Measurements from ENCODE around the gene AHRR. TPM values are rescaled to one million over a fixed set of nuclear protein-coding genes. Genes with fewer than 3 reads are reported as not detected.

The AHRR gene
- total and polyA plus RNA-seq, 8 donors, result 0.63 to 47.8 (median 1.1) TPM; not detected in 1

DNA sequence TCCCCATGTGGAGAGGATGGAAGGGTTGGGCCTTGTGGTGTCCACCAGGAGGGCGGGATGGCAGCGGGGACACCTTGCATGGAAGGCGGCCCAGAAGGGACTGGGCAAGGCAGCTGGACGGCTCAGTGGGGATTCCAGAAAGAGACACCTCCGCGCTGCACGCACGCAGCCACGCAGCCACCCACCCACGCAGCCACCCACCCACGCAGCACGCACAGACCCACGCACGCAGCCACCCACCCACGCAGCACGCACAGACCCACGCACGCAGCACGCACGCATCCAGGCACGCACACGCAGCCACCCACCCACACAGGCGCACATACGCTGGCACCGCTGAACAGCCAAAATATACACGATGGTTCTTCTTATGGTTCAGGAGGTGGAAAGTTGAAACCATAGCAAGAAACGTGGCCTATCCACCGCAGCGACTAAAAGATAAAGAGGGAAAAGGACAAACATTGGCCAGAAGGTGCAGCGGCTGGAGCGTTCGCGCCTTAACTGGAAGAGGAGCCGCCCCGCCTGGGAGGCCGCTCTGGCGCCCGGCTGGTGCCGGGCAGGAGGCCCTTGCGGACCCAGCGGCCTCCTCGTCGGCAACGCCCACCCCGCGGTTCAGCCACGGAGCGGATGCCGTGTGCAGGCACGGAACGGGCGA is 99.2 kb downstream of the AHRR start:
- Histone ChIP-seq H3K9me3 (no peaks in the 10 kb centered on the region), H3K27me3 (peaks cover 0 to 8% (median 0%) of the 10 kb centered on the region in 3 donors), H3K27ac (no peak overlapping the region), H3K4me1 (peaks cover 0 to 5% (median 0%) of the 10 kb centered on the region in 4 donors), H3K36me3 (no peaks in the 10 kb centered on the region), H3K4me3 (no peak overlapping the region)
- intact Hi-C loops (cut with DNase I; ENCODE audit: low total_unique reads), result no loop called here
- no peak for DNase-seq
- no peak for TF ChIP-seq EP300 (IDR thresholded peaks at IDR 0.05)
- TF ChIP-seq, protein P1, sequence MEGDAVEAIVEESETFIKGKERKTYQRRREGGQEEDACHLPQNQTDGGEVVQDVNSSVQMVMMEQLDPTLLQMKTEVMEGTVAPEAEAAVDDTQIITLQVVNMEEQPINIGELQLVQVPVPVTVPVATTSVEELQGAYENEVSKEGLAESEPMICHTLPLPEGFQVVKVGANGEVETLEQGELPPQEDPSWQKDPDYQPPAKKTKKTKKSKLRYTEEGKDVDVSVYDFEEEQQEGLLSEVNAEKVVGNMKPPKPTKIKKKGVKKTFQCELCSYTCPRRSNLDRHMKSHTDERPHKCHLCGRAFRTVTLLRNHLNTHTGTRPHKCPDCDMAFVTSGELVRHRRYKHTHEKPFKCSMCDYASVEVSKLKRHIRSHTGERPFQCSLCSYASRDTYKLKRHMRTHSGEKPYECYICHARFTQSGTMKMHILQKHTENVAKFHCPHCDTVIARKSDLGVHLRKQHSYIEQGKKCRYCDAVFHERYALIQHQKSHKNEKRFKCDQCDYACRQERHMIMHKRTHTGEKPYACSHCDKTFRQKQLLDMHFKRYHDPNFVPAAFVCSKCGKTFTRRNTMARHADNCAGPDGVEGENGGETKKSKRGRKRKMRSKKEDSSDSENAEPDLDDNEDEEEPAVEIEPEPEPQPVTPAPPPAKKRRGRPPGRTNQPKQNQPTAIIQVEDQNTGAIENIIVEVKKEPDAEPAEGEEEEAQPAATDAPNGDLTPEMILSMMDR (IDR thresholded peaks at IDR 0.05), result no peak
- no peak for TF ChIP-seq POLR2A (IDR thresholded peaks at IDR 0.05)
- no peak for TF ChIP-seq POLR2AphosphoS5 (IDR thresholded peaks at IDR 0.05)
- 78 to 95% (median 92%) methylated on average over 52 of the region's 52 CpGs for WGBS, 5 donors

DNA sequence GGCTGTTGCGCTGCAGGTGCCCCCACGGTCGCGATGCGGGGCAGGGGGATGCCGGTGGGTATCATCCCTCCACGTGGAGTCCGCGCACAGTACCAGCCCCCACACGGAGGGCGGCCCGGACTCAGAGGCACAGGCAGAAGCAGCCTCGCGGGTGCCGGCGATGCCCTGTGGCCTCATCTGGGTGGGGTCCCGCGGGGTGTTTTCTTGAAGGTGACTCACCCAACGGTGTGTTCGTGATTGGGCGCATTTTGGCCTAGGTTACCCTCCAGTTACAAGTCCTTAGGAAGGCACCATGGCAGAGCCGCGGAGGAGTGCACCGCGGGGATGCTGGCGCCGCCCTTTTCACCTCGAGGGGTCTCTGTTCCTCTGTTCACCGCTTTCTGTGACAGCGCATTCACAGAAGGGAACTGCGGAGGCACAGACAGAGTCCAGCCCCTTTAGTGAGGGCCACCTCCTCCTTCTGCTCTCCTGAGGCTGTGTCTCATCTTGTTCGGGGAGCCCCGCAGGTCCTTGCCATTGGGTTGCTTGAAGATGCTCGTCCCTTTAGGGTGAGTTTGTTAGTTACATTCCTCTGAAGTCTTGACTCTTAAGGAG is 99.9 kb downstream of the AHRR start:
- intact Hi-C loops (cut with DNase I; ENCODE audit: low total_unique reads), result no loop called here
- Histone ChIP-seq H3K9me3 (no peaks in the 10 kb centered on the region), H3K27ac (no peak overlapping the region), H3K36me3 (no peaks in the 10 kb centered on the region), H3K4me1 (no peaks in the 10 kb centered on the region), H3K4me3 (no peak overlapping the region), H3K27me3 (peaks cover 0 to 8% (median 0%) of the 10 kb centered on the region in 3 donors)
- 86 to 91% (median 90%) methylated on average over 31 to 34 of the region's 34 CpGs for WGBS, 5 donors
- no peak for TF ChIP-seq EP300 (IDR thresholded peaks at IDR 0.05)
- no peak for TF ChIP-seq POLR2AphosphoS5 (IDR thresholded peaks at IDR 0.05)
- TF ChIP-seq, protein P1 (IDR thresholded peaks at IDR 0.05), result no peak
- TF ChIP-seq POLR2A (IDR thresholded peaks at IDR 0.05), result no peak
- no peak for DNase-seq

DNA sequence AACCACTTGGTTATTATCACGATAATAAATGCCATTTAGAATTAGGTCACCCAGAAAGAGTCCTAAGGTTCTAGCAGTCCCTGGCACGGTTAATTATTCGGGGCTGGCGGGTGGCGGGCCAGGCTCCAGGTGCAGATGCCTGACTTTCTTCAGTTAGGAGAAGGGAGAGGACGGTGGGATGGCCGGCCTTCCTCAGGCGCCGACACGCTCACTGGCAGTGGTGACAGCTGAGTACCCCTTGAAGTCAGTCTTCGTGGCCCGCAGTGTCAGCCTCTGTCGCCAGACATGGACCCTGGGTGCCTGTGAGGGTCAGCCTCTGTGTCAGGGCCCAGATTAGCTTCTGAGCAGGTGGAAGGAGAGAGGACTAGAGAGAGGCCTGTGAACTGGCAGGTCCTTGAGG is 100.4 kb downstream of the AHRR start:
- Histone ChIP-seq H3K27ac (no peak overlapping the region), H3K4me1 (no peaks in the 10 kb centered on the region), H3K9me3 (no peaks in the 10 kb centered on the region), H3K4me3 (no peak overlapping the region), H3K27me3 (peaks cover 0 to 8% (median 0%) of the 10 kb centered on the region in 3 donors), H3K36me3 (no peaks in the 10 kb centered on the region)
- whole genome bisulfite sequencing, 5 donors, result 90 to 94% (median 93%) methylated on average over 13 of the region's 13 CpGs
- intact Hi-C loops (cut with DNase I; ENCODE audit: low total_unique reads), result no loop called here
- no peak for DNase-seq
- TF ChIP-seq, protein P1 (IDR thresholded peaks at IDR 0.05), result no peak
- TF ChIP-seq POLR2AphosphoS5 (IDR thresholded peaks at IDR 0.05), result no peak
- TF ChIP-seq EP300 (IDR thresholded peaks at IDR 0.05), result no peak
- no peak for TF ChIP-seq POLR2A (IDR thresholded peaks at IDR 0.05)

DNA sequence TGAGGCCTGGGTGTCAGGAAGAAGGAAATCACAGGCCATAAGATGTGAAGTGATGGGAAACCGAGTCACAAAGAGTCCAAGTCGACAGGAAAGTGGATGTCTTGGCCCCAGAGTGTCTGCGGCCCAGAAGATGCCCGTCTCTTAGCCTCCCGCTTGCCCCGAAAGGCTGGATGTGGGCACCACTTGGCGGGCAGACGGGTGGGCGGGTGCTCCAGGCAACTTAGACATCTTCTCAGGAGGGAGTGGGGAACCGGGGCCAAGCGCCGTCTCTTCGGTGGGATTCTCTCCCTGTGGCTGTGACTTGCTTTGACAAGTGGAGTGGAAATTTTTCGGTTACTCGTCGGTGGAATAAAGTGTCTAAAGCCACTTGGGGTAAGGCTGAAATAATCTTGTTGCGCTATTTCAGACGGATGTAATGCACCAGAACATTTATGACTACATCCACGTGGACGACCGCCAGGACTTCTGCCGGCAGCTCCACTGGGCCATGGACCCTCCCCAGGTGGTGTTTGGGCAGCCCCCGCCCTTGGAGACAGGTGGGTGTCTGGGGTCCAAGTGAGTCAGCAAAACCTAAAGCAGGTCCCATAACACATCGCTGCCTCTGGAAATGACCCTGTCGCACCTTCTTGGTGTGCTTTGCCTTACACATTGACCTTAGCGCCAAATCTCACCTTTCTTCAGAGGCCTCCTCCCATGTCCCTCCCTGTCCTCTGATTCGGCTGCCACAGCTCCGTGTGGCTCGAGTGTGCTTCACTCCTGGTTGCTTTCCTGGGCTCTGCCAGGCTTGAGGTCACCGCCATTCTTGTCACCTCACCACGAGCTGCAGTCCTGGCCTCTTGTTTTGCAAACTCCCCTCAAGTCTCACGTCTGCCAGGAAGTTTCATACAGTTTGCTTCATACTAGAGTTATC is 101.1 kb downstream of the AHRR start:
- TF ChIP-seq, protein P1 (IDR thresholded peaks at IDR 0.05), result no peak
- TF ChIP-seq EP300 (IDR thresholded peaks at IDR 0.05) (no peak), POLR2A (IDR thresholded peaks at IDR 0.05) (no peak), POLR2AphosphoS5 (IDR thresholded peaks at IDR 0.05) (no peak)
- 83 to 87% (median 85%) methylated on average over 31 to 32 of the region's 32 CpGs for WGBS, 5 donors
- Histone ChIP-seq H3K27me3 (peaks cover 0 to 8% (median 0%) of the 10 kb centered on the region in 3 donors), H3K9me3 (no peaks in the 10 kb centered on the region), H3K27ac (no peak overlapping the region), H3K4me1 (no peaks in the 10 kb centered on the region), H3K36me3 (no peaks in the 10 kb centered on the region), H3K4me3 (no peak overlapping the region)
- DNase-seq, result no peak
- intact Hi-C loops (cut with DNase I; ENCODE audit: low total_unique reads), result no loop called here

Measured in stomach (tissue), 9 donors.